ENCODE results near the gene OCSTAMP.

The OCSTAMP gene

DNA sequence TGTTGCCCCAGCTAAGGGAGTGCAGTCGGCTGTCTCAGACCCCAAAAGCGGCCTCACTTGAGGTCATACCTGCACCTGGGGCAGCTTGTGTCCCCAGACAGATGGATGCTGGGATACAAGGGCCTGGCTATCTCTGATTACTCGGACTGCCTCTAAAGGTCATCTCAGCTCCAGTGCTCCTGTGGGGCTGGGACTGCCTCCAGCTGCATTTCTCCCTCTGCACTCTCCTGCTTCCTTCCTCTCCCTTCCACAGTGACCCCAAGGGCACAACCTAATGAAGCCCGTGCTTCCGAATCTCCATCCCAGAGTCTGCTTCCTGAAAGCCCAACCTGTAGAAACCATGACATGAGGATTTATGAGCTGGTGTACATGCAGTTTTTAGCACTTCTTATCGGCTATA, 22.8 kb upstream of the OCSTAMP start:
- DNase-seq, result no peak

DNA sequence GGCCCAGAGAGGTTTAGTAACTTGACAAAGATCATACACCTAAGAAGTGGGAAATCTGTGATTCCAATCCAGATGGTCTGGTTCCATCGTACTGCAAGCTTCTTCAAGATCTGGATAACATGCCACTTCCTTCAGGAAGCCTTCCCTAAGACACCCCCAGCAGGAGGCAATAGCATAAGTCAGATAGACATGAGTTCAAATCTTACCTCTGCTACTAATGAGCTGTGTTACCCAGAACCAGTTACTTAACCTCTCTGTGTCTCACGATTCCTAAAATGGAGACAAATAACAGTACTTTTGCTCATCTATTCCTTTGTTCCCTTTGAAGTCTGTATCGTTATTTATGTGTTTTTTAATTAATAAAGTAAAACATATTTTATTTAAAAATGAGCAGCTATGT, 22.3 kb upstream of the OCSTAMP start:
- DNase-seq, result no peak

DNA sequence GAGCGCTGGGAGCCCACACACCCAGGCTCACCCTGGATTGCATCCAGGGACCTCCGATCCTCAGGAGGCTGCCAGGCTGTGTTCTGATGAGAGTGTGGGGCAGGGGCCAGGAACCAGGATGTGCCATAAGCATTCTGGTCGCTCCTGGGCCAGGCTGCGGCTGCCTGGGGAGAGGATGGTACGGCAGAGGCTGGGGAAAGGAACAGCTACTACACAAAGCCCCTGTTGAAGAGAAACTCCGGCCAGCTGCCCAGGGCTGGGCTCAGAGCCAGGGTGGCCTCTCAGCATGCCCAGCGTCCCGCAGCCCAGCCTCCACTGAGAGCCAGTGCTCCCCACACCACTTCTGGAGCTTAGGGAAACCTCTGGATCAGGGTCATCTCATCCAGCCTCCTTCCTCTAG, 21.7 kb upstream of the OCSTAMP start:
- DNase-seq, result peak; percentile 85

DNA sequence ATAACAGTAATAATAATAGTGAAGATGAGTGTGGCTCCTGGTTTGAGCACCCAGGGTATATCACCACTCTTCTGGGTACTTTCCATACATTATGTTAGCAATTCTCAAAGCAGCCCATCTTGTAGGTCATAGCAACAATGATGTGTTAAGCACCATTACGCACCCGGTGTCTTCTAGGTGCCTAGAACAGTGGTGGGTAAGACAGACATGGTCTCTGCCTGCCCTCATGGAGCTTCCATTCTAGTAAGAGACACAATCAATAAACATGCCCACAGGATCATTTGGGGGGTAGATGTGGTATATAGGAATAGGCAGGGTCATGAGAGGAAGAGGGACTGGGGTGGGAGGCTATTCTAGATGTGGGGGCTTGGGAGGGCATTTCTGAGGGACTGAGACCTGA, 21.0 kb upstream of the OCSTAMP start:
- DNase-seq, result no peak

DNA sequence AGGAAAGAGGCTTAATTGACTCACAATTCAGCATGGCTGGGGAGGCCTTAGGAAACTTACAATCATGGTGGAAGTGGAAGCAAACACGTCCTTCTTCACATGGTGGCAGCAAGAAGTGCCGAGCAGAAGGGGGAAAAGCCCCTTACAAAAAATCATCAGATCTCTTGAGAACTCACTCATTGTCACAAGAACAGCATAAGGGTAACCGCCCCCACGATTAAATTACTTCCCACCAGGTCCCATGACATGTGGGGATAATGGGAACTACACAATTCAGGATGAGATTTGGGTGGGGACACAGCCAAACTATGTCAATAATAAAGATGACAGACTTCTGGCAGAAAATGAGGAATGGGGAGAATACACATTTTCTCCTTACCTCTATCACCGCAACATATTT, 20.5 kb upstream of the OCSTAMP start:
- no peak for DNase-seq

DNA sequence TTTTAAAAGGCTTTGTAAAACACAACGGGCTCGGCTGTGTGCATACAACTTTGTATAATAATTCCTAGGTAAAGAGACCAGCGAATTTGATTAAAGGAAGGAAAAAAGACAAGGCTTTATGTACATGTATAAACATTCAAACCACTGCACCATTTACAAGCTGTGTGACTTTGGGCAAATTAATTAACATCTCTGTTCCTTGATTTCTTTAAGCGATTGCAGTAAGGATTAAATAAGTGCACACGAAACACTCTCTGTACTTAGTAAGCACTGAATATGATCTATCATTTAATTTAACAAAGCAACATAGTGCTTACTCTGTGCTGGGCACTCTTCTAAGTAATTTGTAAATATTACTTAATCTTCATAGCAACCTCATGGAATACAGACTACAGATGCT, 19.5 kb upstream of the OCSTAMP start:
- no peak for DNase-seq

DNA sequence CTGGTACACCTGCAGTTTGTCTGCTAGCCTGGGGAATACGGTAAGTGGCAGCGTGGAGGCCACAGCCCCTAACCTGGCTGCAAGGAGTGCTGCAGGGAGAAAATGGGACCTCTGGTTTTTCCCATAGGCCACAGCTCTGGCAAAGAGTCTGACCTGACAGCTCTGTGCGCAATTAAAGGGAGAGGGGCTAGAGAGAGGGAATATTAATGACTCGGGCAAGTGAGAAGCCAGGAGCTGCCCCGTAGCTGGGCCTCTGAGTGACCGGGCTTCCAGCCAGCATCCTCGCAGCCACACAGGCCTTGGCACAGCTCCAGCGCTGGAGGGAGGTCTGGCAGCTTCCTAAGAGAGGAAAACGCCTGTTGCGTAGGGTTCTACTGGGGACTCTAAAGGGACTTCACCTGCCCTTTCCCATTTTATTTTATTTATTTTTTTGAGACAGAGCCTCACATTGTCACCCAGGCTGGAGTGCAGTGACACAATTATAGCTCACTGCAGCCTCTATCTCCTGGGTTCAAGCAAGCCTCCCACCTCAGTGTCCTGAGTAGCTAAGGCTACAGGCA, 18.2 kb upstream of the OCSTAMP start:
- DNase-seq, result peak; percentile 98

DNA sequence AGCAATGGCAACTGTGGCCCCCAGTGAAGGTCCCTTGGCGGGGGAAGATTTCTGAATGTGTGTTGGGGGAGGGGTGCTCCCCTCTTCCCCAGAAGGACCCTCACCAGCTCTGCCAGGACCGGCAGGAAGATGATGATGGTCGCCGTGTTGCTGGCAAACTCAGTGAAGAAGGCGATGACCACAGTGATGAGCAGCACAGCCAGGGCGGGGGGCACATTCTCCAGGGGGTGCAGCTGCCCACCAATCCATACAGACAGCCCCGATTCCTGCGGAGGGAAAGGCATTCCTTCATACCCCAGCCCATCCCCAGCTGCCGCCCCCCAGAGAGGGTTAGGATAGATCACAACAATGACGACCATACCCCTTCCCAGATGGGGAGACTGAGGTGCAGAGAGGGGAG, 15.7 kb upstream of the OCSTAMP start:
- DNase-seq, result no peak

DNA sequence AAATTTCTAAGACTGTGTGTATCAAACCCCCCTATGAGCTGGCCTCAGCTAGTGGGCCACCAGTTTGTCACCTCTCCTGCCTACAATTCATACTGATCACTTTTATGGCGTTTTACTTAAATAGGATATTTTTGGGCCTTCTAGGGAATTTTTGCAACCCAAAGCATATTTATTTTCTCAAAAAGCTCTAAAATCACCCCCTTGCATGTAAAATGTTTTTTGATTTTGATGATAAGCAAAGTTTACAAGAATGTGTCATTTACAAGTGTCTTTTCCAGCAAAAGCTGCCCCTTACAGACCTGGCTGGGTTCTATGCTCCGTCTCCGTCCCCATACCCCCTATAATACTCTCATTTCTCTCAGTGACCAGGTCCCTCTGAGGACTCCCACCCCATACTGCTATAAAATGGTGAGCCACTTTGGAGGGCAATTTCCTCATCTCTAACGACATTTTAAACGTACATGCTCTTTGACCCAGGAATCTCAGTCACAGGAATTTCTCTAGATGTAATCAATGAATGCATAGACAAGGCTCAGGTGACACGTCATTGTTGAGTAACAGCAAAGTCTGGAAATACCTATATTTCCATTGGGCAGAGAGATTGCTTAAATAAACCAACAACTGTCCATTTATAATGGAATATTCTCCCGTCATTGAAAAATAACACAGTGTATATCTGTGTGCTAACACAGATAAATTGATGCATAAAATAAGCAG, 13.9 kb upstream of the OCSTAMP start:
- DNase-seq, result no peak

DNA sequence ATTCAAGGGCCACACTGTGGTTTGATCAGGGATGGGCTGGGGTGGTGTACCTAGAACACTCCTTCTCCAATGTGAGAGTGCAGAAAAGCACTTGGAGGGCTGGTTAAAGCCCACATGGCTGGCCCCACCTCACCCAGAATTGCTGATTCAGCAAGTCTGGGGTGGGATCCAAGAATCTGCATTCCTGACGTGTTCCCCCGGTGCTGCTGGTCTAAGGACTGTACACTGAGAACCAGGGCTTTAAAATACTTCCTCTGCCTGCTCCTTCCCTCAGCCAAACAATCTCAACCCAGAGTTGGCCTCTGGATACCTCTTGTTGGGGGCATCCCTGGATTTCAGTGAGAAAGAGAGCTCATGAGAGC, 13.4 kb upstream of the OCSTAMP start:
- DNase-seq, result no peak

DNA sequence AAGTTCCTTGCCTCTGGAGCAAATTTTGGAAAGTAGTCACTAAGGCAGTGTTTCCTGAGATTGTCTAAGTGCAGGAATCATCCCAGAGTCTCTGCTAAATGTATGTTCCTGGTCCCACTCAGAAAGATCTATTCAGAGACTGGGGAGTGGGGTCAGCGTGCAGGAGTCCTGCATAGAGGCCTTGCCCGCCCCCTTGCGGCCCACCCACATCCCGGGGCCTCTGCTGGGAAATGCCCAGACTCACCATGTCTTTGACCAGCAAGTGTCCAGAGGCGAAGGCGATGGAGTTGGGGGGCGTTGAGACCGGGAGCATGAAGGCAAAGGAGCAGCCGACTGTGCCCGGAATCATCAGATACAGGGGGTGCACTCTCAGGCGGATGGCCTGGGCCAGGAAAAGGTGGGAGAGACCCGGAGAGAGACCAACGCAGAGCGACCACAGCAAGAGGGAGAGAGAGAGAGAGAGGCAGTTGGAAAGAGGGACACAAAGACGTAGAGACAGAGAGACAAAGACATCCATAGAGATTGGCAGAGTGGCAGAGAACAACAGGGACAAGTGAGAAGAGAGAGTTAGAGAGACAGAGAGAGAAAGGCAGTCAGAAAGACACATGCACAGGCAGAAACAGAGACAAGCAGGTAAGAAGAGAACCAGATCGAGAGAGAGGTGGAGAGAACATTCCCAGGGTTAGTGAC, 12.9 kb upstream of the OCSTAMP start:
- DNase-seq, result no peak

DNA sequence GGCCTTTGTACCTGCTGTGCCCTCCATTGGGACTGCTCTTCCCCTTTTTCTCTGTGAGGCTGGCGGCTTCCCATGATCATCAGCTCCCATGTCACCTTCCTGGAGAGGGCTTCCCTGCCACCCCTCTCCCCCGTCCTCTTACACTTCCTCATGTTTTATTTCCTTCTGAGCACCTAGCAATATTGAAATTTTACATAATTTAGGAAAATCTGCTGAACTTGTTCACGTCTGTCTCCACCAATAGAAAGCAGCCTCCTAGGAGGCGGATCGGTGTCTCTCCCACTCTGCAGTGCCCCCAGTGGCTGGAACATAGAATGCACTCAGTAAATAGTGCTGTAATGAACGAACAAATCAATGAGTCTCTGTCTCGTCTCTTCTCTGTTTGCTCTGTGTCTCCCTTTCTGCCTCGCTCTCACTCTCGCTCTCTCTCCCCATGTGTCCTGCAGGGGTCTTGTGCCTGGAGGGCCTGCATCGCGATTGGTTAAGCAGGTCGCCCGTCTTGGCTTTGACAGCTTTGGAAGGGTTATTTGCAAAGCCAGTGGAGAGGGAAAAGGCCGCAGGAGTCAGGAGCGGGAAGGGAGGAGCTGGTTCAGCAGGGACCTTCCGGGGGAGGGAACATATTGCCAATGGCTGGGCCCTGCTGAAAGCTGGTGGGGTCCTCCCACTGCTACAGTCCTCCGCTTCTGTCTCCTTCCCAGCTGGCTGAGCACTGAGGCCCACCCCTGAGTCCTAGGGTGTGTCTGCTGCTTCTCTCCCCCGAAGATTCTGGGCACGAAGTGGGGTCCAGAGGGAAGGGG, 12.1 kb upstream of the OCSTAMP start:
- peak; percentile 81 for DNase-seq

DNA sequence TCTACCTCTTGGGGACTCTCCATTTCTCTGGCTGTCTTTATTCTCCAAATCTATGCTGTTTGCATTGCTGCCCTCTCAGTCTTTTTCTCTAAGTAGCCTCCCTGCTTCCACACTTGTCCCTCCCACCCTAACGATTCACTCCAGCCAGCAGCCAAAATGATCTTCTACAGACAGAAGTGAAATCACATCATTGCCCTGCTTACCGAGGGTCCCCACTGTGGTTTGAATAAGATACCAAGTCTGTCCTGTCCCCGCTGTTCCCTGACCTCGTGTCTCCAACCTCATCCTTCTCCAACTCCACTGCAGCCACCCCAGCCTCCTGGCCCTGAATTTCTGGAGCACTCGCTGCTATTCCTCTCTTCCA, 11.5 kb upstream of the OCSTAMP start:
- no peak for DNase-seq

DNA sequence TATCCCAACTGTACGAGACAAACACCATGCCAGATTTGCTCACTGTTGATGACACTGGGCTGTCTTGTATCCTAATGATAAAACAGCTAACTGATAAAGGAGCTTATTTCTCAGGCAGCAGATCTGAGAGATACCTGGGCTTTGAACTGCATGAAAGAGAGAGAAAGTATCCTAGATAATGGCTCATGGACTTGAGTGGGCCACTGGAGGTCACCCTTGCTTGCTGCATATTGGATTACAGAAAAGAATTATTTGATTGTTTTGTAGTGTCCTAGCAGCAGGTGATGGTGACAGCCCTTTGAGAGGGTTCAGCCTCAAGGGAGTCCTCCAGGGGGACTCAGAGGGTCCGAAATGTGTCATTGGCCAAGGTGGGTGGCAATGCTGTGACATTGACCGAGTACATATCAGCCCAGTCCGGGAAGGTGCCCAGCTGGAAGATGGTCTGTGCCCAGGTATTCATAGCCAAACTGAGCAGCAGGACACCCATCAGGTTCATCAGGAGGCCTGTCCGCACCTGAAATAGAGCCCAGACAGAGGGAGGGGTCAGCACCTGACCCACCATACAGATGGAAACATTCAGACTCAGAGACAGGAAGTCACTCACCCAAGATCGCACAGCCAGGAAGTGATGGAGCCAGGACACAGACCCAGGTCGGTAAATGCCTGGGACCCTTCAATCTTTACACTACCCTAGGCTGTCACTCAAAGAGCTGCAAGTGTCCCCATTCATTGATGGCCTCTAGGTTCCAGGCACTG, 9.4 kb upstream of the OCSTAMP start:
- no peak for DNase-seq

DNA sequence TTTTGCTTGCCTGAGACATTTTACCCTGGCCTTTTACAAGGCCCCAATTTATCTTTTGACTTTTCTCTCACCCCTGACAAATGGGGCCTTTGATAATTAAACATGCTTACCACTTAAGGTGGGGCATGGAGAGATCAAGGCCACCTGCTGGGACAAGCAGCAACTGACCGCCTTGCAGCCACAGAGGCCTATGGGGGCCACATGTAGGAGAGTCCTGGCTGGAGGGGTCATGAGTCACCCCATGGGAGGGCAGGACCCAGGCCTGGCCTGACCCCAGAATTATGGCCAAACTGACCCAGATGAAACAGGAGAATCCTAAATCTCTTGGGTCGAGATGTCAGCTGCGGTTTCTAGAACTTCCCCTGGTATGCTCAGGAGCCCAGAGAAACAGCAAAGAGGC, 8.5 kb upstream of the OCSTAMP start:
- DNase-seq, result no peak

DNA sequence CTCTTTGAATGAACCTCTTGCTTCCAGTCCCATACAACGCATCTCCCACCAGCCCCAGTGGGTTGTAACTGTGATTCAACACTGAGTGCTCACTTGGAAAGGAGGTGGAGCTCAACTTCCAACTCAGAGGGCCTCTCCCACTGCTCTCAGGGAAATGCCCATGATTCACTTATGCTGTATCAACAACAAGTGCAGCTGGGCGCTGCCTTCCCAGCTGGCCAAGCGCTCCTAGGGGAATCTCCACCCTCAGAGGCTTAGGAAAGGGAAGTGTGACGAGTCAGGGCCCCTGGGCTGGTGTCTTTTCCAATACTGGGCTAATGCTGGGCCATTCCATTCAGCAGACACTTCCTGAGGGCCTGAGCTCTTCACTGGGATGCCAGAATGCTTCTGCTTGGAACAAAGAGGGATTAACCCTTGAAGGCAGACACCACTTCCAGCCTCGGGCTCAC, 8.1 kb upstream of the OCSTAMP start:
- DNase-seq, result no peak

DNA sequence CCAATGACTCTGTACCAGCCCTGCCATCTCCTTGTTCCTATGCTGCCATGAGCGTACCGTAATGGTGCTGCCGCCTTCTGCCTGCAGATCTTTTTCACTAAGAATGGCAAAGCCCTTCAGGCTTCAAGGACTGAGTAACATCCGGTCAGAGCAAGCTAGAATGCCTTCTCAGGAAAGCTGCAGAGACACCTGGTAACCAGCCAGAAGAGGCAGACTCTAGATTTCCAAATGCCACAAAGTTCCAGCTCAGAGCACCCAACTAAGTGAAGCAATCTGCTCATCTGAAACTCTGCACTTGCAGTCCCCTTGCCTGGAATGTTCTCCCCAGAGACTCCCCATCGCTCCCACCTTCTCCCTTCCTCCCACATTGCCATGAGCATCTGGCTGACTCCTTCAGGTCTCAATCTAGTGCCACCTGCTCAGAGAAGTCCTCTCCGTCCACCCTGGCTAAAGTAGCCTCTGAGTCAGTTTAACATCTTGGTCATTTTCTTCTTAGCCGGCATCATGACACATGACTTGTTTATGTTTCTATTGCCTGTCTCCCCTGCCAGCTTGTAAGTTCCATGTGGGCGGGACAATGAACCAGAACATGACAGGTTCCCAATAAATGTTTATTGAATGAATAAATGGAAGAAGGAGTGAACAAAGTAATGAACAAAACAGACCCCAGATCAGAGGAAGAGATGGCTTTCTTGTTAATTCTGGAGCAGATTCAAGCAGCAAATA, 6.9 kb upstream of the OCSTAMP start:
- no peak for DNase-seq

DNA sequence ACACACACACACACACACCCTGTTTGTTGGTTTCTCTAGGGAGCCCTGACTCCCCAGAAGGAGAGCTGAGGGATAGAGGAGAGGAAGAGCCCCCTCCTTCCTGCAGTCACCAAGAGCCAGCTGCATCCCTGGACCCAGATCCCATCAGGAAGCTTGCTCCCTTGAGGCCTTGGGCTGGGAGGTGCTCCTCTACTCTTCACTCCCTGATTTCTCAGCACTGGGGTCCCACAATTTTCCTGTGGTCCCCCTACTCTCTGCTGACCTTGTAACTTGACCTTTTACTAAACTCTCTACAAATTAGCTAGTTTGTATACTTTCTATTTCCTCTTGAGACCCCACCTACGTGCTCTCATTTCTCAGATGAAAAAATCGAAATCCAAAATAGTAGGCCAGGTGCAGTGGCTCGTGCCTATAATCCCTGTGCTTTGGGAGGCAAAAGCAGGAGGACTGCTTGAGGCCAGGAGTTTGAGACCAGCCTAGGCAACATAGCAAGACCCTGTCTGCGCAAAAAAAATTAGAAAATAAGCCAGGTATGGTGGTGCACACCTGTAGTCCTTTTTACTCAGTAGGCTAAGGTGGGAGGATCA, 5.0 kb upstream of the OCSTAMP start:
- DNase-seq, result no peak

DNA sequence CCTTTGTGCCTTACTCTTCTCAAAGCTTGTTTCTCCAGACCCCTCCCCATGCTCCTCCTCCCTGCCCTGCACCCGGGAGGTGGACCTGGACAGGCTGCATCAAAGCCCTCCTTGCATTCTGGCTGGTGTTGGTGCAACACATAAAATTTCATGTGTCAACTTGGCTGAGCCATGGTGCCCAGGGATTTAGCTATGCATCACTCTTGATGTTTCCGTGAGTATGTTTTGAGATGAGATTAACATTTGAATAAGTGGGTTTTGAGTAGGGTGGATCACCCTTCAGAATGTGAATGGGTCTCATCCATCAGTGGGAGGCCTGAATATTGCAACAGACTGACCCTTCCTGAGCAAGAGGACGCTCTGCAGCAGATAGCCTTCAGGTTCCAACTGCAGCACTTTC, 4.4 kb upstream of the OCSTAMP start:
- no peak for DNase-seq

DNA sequence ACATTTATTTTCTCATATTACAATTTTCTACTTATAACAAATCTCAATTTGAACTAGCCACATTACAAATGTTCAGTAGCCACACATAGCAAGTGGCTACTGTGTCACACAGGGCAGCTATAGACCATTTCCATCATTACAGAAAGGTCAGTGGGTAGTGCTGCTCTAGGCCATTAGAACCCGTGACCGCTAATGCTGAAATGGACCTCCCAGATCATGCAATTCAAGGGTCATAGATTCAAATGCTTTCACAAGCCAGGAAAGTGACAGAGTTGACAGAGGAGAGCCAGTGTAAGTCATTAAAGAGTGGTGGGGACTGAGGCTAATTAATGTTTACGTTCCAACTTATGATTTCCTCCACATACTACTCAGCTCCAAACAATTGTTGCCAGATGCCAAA, 3.5 kb upstream of the OCSTAMP start:
- no peak for DNase-seq

DNA sequence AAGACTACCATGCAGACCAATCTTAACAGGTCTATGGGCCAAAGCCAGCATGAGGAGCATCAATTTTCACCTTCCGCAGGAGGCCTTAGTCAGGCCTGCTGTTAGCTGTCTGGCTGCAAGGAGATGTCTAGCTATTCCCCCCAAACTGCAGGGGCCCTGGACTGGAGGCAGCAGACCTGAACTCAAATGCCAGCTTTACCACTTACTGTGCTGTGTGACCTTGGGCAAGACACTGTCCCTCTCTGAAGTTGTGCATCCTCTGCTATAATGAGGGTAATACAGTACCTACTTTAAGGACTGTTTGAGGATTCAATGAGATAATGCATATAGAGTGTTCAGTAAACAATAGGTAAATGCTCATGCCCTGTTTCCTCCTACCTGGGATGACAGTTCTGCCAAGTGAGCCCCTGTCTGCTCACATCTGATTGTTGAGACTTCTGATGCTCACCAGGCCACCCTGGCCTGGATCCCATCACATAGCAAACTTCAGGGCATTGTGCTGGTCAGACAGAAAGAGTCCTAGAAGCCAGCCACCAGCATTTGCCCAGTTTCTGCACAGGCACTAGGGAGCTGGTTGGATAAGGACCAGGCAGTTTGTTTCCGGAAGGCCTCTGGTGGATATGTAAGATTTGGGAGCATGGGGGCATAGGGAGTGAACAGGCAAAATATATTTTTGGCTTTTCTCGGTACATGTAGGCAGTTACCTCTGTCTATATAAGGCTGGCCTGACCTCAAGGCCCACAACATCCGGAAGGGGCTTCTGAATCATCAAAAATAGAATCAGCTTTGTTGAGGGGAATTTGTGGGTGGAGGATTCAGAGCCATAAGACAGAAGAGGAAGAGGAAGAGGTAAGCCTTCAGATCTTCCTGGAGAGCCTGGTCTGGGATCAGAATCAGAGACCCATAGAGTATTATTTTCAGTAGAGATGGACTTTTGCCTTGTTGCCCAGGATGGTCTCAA, 2.3 kb upstream of the OCSTAMP start:
- no peak for DNase-seq

All from NCI-H1092 (cell line).